ENCODE measurements around the gene FAM53C. TPM values are rescaled to one million over a fixed set of nuclear protein-coding genes. Genes with fewer than 3 reads are reported as not detected.
"Not testable (repeated sequence)": the region's sequence is repeated elsewhere in the genome, so short reads cannot be mapped to it uniquely, and the experiment has no call there.

The FAM53C gene
- polyA plus RNA-seq (2013, experiment 1 of 2; ENCODE audit: insufficient read length), result 30.6 TPM
- polyA plus RNA-seq (2013, experiment 2 of 2; ENCODE audit: insufficient read length), result 29.8 TPM

DNA sequence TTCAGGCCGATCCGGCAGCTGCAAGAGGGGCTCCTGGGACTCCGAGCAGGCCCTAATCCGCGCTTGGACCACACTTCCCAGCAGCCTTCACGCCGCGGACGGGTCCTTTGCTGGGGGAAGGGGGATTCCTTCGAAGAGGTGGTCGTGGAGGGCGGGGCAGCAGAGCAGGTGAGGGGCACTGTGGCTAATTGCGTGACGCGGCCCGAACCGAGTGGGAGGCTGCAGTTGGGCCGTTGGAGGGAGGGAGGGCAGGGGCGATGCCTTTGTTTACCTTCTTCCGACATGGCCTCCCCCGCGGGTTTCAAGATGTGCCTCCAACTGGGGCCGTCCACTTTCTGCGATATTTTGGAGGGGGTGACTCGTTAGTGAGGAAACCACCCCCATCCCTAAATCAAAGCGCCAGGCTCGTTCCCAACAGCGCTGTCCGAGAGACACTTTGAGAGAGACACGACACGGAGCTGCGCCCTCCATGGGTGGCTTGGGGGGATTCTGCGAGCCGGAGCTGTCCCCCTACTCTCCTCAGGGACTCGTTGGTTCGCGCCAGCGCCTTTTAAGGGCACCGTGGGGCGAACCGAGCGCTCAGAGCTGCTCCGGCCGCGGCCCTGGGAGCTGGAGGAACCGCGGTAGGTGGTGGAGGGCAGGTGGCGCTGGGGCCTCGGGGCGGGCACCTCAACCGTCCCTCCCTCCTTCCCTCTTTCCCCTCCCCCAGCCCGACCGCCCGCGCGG is at the start of gene FAM53C:
Gene FAM53C (plus strand): TSS at position 582 of the 726 bp plus-strand sequence. CDS start 3,070 bp downstream, outside the sequence.
- DNase-seq, result peak; percentile 93

DNA sequence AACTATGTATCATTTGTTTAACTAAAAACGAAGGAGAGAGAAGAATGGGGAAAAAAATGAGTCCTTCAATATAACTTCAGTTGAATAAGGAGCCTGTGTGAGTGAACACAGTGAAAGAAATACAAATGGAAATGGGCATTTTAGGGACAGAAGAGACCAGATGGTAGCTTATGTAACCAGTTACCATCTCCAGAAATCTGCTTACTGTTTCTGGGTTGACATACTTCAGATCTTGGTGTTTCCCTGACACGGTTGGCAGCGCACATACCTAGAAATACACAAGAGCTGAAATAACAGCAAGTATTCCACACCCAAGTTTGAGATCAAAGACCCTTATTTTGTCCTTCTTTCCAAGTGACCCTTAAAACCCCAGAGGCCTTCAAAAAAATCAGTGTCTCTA is 48.8 kb upstream of the FAM53C start:
- DNase-seq, result no peak

- DNase-seq, result peak; percentile 8
Observed at GRCh38 chr5:138303372-138303771, 34.7 kb upstream of the FAM53C start.

- DNase-seq, result no peak
Observed at GRCh38 chr5:138305797-138306196, 32.3 kb upstream of the FAM53C start.

DNA sequence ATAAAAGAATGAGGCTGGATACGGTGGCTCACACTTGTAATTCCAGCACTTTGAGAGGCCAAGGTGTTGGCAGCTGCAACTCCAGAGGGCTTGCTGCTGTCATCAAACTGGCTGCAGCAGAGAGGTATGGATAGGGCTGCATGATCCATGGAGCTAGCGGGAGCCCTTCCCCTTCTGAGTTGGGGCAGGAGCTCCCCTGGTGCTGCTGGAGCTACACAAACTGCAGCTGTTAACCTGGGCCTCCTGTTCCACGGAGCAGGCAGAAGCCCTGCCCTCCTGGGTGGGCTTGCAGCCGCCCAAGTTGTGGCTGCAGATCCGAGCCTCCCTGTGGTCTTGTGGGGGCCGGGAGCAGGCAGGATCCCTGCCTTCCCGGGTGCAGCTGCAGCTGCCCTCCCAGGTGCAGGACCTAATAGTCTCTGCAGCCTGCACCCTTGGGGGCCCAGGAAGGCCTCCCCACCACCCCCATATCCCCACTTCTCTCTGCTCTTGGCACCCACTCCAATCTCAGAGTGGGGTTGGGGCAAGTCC is 22.3 kb upstream of the FAM53C start:
- DNase-seq, result no peak

GRCh38 chr5:138316355-138316754 is 21.7 kb upstream of the FAM53C start:
- DNase-seq, result no peak

DNA sequence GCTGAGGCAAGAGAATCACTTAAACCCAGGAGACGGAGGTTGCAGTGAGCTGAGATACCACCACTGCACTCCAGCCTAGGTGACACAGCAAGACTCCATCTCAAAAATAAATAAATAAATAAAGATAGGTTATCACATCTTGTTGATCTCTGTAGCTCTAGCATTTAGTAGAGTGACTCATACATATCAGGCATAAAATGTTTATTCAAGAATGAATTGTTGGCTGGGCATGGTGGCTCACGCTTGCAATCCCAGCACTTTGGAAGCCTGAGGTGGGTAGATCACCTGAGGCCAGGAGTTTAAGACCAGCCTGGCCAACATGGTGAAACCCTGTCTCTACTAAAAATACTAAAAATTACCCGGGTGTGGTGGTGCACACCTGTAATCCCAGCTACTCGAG is 19.9 kb upstream of the FAM53C start:
- not testable (repeated sequence) for DNase-seq

DNA sequence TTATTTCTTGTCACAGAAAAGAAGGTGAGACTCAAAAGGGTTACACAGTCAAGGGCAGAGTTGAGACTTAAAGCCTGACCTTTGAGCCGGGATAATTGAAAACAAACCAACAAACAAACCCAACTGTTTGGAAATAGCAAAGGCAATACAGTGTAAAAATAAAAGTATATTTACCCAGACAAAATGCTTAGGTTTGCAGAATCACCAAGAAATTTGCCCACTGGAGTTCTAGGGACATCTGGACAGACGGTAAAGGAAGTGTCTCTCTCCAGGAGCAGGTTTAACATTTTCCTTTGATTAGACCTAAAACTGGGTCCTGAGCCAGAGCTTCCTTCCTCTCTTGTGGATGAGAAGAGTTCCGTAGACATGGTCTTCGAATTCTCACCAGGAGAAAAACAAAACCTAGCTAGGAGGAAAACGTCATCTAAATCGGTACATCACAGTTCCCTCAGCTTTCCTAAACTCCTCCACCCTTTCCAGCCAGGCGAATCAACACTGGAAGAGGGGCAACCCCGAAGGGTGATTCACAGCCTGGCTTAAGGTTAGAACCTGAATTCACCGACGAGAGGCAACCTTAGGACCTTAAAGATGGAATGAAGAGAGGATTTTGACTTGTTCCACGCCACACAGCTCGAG is 7.1 kb upstream of the FAM53C start:
- DNase-seq, result no peak

DNA sequence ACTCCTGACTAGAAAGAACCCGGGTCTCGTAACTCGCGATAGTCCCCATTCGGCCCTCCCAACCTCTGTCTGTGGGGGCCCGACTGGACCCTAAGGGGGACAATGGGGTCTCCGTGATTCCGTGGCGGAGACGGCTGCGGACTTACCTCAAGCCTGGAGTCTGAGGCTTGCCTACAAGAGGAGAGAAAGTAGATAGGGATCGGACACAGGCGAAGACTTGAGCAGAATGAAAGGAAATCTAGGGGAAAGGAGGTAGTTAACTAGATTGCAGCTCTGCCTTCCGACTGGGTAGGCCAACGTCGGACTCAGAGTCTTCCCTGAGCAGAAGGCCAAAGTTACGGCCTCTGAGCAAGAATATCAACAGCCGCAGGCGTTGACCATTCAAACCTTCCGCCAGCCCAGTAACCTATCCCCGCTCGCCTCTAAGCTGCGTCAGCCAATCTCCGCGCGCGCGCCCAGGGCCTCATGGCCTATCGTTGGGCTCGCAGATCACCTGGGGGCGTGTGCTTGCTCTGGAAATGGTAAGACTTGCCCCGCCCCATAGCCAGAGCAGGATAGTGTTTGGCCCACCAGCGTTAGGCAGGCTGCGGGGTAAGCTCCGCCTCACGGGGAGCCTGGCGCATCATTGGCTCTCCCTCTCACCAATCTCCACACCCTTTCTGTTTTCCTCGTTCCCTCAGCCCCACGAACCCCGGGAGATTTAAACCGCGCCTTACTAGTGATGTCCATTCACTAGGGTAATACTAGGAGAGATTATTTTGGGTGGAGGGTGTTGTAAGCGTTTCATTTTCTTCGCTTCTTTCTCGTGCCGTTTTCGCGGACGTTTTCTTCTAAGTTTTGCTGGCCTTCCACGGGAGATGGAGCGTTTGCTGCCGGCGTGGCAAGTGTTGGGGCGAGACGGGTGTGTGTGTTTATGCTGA is 6.4 kb upstream of the FAM53C start, which contains the start of gene CDC25C:
Gene CDC25C (minus strand): TSS at position 356 of the 920 bp plus-strand sequence. CDS start 624 bp downstream, outside the sequence.
- DNase-seq, result peak; percentile 100

DNA sequence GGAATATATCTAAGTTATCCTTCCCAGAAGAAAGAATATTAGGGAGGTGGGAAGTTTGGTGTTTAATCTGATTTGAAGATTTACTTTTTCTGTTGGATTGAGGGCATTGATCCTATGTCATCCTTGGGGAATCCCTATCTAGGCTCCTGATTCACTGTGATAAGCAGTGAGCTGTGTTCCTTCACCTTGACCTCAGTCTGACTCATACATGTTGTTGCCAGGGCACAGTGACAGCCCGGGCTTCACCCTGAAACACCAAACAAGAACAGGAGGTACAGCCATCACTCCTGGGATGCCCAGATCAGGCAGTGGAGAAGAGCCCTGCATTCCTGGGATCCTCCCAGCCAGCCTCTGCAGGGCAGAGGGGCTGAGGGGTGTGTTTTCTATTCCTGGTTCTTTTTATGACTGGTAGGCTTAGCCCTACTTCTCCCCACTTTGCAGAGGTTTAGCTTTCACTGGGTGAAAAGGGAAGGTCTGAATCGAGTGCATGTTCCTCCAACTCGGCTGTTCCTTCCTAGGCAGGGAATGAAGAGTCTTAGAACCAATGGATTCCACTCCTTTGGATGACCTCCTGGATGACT is 3.1 kb upstream of the FAM53C start:
- no peak for DNase-seq

GRCh38 chr5:138336952-138337684 is 948 bp upstream of the FAM53C start:
- DNase-seq, result peak; percentile 87

- DNase-seq, result no peak
Observed at GRCh38 chr5:138338411-138339090, 485 bp downstream of the FAM53C start.

DNA sequence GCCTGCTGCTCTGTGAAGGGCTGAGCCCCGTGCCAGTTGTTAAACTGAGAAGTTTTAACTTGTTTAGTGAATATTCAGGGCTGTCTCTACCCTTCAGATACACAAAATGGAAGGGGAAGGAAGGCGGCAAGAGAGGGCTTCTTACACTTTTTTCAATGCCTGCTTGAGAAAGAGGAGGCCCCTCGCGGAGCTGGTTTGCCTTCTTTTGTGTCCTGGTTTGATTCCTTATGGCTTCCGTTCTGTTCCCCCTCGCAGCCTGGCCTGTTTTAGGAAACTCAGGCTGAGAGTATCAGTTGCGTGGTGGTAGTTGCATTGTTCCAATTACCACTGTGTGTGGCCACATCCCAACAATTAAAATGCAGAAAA is 1.0 kb downstream of the FAM53C start:
- DNase-seq, result peak; percentile 15

DNA sequence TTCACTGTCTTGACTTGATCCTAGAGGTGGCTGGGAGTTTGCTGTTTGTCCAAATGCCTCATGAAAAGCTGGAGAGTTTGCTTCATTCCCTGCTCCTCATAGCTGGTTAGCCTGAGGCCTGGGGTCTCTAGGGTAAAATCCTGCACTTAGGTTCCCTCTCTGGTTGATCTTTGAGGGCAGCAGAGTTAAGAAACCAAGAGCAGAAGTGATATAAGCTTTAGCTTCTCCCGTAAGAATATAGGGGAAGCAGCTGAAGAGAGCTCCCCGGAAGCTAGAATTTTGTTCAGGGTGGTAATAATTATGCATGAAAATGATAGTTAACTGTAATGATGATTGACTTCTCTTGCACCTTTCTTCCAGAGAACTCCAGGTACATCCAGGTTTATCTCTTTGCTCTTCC is 1.4 kb downstream of the FAM53C start:
- DNase-seq, result no peak

GRCh38 chr5:138340008-138340407 is 1.9 kb downstream of the FAM53C start:
- DNase-seq, result no peak

DNA sequence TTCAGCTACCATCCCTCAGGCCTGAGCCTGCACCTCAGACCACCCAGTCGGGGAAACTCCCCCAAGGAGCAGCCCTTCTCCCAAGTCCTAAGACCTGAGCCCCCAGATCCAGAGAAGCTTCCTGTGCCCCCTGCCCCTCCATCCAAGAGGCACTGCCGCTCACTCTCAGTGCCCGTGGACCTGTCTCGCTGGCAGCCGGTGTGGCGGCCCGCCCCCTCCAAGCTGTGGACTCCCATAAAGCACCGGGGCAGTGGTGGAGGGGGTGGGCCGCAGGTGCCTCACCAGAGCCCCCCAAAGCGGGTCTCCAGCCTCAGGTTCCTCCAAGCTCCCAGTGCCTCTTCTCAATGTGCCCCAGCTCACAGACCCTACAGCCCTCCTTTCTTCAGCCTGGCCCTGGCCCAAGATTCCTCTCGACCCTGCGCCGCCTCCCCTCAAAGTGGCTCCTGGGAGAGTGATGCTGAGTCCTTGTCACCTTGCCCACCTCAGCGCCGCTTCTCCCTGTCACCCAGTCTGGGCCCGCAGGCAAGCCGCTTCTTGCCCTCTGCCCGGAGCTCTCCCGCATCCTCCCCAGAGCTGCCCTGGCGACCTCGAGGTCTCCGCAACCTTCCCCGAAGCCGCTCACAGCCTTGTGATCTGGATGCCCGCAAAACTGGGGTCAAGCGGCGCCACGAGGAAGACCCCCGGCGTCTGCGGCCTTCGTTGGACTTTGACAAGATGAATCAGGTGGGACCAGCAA is 7.0 kb downstream of the FAM53C start:
- no peak for DNase-seq

GRCh38 chr5:138346889-138347288 is 8.8 kb downstream of the FAM53C start:
- DNase-seq, result no peak

- peak; percentile 24 for DNase-seq
Observed at GRCh38 chr5:138349852-138350562, 11.9 kb downstream of the FAM53C start.

DNA sequence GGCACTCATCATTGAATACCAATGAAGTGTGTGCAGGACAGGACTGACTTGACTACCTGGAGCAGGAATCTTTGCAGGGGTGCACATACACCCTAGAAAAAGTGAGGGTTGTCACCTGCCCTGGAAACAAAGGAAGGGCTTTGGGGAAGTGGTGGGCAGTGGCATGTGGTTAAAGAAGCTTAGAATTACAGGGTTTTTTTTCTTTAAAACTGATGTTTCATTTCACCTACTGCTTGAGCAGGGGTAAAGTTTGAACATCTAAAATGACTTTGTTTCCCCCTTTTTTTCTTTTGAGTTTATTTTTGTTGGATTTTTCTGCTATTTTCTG is 12.5 kb downstream of the FAM53C start:
- DNase-seq, result no peak

GRCh38 chr5:138351056-138351455 is 13.0 kb downstream of the FAM53C start:
- peak; percentile 68 for DNase-seq

All from fibroblast of skin of abdomen (primary cell).